HG03558 (cell line): ENCODE data around the gene ABHD12.

ENCODE experiments used
- ATAC-seq: cut with Tn5 transposase; IDR thresholded peaks from one replicate; pipeline ENCODE4 v1.9.1; 2021; ENCODE audit warnings: moderate number of reproducible peaks; ENCODE audit not compliant: unreplicated experiment; ENCODE audit errors: extremely low read depth

Gene ABHD12

DNA sequence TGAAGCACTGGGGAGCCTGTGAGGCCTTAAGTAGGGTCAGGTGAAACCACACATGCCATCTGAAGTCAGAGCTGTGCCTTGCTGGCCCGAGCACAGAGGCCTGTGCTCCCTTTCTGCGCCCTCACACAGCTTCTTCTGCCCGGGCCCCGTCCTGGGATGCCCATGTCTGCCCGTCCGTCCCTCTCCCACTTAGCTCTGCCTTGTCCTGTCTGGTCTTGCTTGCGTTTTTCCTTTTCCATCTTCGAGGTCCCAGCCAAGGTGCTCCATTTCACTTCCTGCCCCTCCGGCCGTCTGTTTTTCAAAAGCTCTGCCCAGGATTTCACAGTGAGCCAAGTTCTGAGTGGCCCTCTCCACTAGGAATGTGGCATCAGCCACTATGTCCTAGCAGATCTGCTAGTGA lies 97.1 kb downstream of the ABHD12 start:
- ATAC-seq, result no peak

DNA sequence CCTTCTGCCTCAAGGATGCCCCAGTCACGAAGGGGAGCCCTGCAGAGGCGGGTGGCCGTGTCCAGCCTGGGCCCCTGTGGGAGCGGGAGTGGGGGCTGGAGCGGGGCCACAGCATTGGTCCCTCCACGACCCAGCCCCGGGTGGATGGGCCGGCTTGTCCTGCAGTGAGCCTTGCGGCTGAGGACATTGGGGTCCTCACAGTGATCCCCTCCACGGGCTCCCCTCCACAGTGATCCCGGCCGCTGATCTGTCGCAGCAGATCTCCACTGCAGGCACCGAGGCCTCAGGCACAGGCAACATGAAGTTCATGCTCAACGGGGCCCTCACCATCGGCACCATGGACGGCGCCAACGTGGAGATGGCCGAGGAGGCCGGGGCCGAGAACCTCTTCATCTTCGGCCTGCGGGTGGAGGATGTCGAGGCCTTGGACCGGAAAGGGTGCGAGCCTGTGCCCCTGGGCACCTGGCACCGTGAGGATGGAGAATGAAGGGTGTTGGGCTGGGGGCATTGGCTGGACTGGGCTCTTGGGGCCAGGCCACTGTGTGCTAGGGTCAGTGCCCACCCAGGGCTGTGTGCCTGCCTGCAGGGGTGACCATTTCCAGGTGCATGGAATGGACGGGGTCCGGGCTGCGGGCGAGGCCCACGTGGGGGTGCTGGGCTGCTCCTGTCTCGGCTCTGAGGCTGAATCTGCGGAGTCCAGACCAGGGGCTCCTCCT lies 98.3 kb downstream of the ABHD12 start:
- ATAC-seq, result no peak

DNA sequence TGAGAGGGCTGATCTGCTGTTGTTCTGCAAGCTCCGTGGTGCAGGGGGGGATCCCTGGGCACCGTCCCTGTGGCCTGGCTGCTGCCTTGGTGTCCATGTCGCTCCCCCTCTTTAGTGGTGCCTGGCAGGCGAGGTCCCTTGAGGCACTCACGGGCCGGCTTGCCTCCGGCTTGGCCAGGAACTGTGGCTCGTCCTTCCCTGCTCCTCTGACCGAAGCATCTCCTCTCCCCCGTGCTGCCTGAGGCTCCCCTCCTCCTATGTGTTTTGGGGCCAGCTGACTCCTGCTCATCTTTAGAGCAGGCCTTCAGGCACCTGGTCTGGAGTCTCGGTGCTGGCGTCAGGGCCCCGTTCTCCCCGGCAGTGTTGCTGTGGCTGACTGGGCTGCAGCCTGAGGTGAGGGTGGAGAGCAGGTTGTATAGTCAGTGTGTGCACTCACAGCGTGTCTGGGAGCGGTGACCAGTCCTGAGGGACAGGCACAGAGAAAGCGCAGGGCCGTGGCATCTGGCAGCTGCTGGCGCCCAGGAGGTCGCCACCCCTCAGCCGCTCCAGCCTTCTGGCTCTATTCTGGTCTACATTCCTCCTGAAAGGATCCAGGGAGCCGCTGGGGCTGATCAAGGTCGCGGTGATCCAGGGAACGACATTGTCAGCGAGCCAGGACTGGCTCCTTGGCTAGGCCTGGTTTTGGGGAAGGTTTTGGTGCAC lies 99.1 kb downstream of the ABHD12 start:
- ATAC-seq, result no peak

DNA sequence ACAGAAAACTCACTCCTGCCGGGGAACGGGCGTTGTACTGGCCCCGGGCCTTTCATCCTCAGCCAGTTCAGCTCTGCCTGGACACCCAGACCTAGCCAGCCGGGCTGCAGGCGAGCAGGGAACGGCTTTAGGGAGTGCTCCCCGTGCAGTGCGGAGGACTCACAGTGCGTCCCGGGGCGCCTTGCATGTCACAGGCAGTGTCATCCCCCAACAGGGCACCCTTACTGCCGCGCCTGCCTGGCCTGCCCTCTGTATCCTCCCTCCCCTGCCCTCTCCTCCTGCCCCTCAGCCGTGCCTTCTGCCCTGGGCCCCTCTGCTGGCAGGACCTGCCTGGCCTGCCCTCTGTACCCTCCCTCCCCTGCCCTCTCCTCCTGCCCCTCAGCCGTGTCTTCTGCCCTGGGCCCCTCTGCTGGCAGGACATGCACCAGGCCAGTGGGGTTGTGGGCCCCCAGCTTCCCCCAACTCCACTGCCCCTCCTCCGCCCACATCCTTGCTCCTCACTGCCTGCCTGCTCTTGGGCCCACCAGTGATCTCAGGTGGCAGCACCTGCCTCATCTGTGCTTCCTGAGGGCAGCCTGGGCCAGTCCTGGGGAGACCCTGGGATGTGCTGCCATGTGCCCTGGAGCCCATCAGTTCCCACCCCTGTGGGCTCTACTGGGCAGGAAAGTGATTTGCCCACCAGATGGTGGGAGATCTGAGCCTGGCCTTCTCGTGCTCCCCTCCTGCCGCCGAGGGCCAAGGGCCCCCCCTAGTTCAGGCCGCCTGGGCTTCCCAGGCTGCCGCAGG lies 99.8 kb downstream of the ABHD12 start:
- ATAC-seq, result no peak

DNA sequence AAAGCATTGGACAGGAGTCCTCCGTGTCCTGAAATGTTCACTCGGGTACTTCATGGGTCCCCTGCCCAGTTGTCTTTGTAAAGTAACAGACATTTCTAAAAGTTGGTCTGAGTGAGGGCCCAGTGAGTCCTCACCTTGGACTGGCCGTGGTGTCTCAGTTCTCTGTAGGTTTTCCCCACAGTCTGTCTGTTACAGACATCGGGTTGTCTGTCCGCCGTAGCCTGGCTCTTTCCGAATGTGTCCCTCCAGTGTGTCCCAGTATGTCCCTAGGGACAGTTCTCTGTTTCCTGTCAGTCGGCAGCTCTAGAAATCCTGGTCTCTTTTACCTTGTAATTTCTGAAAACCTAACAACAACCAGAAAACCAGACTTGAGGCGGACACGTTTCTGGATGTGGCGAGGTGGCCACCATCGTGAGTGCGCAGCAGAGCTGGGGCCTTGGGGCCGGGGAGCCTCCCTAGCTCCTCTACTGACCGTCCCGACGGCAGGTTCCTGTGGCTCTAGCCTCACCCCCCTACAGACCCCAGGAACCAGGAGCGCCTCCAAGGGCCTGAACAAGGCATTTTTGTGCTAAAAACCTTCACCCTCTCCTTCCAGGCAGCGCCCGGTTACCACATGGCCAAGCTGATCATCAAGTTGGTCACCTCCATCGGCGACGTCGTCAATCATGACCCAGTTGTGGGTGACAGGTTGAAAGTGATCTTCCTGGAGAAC lies 100.6 kb downstream of the ABHD12 start:
- ATAC-seq, result no peak

DNA sequence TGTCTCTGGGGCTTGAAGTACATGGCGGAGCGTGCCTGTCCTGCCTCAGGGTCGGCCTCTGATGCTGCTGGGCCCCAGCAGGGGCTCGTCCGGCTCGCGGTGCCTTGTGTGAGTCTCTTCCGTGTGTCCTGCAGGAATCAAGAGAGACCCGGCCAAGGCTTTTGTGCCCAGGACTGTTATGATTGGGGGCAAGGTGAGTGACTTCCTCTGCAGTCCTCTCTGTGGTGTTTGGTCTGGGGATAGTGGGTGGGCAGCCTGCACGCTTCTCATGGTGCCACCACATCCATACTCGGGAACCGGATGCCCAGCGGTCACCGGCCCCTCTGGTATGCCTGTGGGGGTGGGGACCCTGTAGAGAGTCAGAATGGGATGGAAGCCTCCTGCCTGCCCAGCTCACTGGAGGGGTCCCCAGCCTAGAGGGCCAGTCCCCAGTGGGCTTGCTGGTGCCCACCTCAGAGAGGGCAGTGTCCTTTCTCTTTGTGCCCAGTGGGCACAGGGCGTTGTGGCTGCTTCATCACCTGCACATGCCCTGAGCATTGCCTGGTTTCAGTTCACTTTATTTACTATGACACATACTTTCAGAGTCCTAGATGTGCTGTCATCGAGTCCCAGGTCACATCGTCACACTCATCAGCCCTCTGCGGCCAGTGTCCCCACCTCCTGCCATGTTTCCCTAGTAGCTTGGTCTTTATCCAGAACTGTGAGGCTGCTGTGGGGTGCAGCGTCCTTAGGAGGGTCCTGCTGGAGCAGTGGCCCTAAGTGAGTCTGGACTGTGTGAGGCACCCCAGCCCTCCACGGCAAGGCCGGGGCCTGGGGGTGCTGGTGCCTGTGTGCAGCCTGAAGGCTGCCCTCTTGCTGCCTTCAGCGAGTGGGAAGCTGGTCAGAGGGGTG lies 102.1 kb downstream of the ABHD12 start:
- ATAC-seq, result peak; percentile 96

DNA sequence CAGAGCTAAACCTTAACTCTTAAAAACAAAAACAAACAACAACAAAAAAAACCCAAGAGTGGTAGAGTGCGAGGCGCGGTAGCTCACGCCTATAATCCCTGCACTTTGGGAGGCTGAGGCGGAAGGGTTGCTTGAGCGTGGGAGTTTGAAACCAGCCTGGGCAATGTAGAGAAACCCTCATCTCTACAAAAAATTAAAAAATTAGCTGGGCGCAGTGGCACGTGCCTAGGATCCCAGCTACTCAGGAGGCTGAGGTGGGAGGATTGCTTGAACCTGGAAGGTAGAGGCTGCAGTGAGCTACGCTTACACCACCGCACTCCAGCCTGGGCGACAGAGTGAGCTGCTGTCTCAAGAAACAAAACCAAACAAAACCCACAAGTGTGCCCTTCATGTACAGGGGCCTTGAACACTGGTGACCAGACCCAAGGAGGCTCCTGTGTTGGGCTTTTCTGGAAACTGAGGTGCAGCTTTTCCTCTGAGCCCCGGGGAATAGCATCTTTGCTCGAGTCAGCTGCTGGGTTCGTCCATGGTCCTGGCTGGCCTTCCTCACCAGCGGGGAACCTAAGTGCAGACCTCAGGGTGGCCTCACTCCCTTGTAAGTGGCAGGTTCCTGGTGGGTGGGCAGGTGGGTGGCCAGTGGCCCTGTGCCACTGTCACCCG lies 102.9 kb downstream of the ABHD12 start:
- no peak for ATAC-seq

DNA sequence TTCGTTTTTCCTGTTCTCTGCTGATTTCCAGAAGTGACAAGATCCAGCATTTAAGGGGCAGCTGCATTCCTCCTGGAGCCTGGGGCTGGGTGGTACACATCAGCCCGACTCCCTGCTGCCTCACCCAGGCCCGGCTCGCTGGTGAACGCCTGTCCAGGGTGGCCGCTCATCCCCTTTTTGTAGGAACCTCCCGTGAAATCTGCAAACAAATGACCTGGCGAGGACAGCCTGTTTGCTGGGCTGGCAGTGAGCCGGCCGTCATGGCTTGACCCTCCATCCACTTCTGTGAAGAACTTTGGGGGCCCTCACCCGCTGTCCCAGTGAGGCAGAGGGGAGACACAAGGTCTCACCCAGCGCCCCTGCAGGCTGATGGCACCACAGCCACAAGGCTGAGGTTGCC lies 103.7 kb downstream of the ABHD12 start:
- no peak for ATAC-seq

DNA sequence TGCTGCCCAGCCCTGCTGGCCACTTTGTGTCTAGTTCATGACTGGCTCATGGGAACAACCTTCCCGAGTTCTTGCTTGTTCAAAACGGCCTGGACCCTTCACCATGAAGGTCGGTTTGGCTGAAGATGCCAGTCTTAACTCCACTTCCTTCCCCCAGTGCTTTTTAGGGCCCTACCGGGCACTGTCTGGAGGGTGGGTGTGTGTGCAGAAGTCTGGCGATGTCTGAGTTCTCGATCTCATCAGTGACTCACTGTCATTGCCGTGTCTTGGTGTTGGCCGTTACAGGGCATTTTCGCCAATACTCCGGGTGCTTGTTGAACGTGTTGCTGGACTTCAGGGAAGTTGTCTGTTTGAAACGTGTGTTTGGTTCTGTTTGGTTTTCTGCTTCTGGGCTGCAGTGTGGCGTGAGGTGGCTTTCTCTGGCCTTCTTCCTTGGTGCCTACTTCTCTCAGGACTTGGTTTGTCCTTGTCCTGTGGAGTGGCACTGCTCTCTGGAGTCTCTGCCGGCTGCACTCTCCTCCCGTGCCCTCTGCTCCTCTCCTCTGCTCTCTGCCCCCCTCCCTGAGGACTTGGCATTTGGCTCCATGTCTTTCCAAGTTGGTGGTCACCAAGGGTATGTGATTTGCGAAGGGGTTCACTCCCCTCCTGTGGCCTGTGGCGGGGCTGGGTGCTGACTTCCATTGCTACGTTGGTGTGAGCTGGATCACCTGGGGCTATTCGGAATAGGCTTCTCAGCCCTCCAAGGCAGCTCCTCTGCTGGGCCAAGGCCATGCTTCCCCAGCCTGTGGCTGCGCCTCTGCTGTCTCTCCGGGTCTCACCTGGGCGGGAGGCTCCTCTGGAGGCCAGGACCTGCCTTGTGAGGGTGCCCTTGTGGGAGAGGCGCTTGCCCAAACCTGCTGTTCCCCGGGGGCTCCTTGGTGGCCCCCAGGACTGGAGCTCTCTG lies 104.5 kb downstream of the ABHD12 start:
- ATAC-seq, result no peak

DNA sequence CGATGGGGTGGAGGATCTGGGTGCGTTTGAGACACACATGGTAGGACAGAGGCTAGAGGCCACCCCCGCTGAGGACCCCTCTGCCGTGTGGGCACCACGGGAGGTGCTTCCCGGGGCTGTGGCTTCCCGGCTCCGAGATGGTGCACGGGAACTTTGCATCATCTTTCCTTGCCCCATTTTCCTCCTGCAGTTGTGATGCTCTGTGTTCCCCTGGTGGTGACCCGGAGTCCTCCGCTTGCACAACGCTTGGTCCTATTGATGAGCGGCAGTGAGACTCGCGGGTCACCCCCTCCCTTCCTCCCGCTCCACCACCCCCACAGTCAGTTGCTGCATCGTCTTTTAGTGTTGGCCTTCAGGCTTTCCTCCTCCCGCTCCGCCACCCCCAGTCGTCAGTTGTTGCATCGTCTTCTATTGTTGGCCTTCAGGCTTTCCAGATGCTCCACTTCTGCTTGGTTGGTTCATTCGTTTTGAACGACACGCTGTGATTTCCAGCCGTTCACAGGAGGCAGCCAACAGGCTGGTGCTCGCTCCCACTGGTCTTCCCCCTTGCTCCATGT lies 105.5 kb downstream of the ABHD12 start:
- ATAC-seq, result no peak

DNA sequence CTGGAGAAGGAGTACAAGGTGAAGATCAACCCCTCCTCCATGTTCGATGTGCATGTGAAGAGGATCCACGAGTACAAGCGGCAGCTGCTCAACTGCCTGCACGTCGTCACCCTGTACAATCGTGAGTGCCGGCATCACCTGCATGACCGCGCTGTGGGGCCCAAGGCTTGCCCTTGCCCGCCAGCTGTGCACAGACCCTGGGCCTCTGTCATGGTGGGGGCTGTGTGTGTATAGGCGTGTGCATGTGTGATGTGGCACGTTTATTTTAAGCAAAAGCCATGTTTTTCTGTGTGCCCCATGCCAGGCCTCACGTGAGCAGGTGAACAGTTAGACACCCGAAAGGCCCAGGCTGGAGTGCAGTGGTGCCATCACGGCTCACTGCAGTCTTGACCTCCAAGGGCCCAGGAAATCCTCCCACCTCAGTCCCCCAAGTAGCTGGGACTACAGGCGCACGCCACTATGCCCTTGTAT lies 106.5 kb downstream of the ABHD12 start:
- ATAC-seq, result no peak

DNA sequence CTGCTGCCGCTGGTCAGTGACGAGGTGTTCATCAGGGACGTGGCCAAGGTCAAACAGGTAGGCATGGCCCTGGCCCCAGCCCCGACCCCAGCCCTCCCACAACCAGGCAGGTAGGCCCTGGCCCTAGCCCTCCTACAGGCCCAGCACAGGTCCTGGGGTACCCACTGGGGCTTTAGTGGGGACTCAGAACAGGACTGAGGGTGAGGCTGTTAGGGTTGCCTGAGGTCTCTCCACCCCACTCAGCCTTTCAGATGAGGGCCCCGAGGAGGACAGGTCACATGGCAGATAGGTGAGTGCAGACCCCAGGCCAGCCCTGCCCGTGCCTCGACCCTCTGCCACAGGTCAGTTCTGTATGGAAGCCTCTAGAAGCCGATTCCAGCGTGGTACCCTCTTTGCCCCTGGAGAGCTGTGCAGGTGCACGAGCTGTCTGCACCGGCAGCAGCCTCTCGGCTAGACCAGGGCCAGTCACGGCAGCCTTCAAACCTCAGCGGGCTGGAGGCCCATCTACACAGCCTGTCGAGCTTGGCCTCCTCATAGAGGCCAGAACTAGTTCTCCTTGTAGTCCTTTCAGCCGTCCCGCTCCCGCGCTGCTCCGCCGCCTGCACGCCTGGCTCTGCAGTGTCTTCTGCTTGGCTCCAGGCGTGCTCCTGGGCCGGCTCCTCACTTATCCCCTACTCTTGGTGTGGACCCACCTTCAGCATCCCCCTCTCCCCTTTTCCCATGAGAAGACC lies 107.2 kb downstream of the ABHD12 start:
- no peak for ATAC-seq

DNA sequence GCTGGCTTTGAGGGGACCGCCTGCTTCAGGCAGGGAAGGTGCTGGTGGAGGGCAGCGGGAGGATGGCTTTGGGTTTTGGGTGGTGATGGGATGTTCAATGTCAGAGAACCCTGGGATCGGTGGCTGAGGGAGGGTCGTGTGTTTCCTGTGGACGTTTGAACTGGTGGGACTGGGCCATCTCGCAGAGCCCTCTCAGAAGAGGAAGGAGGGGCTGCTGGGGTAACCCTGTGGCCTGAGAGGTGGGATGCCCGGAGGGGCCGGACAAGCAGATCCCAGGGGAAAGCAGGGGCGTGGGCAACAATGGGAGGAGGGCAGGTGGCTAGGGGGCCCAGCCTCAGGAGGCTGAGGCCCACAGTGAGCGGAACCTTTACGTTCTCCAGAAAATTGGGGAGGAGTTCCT lies 107.8 kb downstream of the ABHD12 start:
- ATAC-seq, result no peak

DNA sequence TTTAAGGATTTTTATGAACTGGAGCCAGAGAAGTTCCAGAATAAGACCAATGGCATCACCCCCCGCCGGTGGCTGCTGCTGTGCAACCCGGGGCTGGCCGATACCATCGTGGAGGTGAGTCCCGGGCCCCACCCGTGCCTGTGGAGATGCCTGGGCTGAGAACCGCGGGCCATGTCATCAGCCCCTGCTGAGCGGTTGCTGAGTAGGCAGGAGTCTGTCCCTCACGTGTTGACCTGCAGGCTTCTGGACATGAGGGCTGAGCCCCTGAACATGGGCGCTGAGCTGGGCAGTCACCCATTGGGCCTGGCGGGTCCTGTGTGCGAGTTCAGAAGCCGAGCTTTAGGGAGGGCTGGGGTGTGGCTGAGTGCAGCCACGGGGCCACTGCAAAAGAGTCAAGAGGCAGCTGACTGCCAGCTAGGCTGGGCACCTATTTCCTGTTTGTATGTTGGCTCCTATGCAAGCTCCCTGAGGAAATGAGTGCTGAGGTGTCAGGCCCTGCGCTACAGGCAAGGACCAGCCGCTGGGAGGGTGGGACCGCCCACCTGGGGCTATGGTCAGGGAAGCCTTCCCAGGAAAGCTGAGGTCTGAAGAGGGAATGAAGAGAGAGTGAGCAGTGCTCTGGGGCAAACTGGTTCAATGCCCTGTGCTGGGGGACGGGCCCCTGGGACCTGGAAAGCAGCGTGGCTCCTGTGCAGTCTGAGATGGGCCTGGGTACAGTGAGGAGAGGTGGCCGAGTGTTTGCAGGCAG lies 108.4 kb downstream of the ABHD12 start:
- ATAC-seq, result no peak

DNA sequence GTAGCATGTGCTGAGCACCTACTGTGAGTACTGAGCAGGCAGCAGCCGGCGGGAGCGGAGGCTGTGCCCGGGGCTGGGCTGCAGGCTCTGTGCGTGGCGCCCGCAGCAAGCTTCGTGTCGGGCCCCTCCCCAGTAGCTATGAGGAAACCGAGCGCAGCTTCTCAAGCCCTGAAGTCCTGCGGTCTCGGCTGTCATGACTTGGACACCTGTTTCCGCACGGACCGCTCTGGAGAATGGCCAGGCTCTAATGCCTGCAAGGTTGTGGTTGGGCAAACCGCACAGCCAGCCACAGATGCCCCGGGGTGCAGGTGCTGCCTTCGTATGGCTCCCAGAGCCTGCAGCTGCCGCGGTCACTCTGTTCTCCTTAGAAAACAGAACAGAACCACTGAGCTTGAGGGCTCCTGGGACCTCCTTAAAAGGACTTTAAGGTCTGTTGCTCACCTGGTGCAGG lies 109.1 kb downstream of the ABHD12 start:
- ATAC-seq, result peak; percentile 32
